Measurements from ENCODE around the gene MISP3. TPM values are rescaled to one million over a fixed set of nuclear protein-coding genes. Genes with fewer than 3 reads are reported as not detected.

The MISP3 gene
- polyA plus RNA-seq, 1 donor from 2014 or later = 8.2 TPM

DNA sequence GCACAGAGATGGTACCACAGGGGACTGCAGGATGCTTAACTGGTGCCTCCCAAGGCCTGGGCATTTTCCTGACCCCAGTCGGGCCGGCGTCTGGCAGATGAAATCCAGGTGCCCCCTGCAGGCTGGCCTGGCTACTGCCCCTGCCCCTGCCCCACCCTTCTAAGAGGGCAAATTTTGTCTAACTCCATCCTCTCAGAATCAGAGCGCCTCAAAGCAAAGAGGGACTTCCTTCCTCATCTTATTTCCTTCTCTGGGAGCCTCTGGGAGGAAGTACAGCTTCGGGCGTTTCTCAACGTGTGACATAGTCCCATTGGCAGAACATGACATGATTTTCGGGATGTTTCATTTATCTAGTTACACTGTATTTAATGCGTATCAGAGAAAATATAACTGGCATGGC lies 42.3 kb downstream of the MISP3 start:
- Histone ChIP-seq H4K20me1 (ENCODE audit: insufficient read depth) (no peaks in the 10 kb centered on the region), H3K27ac (ENCODE audit: low read length) (no peak overlapping the region), H3K9ac (ENCODE audit: low read length) (no peak overlapping the region)

DNA sequence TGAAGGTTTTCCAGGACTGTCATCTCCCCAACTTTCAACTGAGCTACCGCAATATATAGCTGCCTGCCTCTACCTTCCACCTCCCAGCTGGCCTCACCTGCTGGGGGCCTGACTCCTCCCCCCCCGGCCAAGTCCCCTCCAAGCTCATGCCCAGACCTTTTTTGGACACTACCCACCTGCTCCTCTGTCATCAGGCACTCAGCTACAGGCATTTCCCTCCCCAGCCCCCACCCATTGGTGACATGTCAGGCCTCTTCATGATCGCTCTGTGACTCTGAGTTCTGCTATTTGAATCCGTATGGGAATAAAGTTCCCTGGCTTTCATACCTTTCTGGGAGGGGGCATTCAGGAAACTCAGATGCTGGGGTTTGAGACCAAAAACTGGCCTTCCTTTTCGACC lies 43.2 kb downstream of the MISP3 start:
- no peak overlapping the region for H2AFZ ChIP-seq (ENCODE audit: low read depth, low read length)
- TF ChIP-seq, protein P1, sequence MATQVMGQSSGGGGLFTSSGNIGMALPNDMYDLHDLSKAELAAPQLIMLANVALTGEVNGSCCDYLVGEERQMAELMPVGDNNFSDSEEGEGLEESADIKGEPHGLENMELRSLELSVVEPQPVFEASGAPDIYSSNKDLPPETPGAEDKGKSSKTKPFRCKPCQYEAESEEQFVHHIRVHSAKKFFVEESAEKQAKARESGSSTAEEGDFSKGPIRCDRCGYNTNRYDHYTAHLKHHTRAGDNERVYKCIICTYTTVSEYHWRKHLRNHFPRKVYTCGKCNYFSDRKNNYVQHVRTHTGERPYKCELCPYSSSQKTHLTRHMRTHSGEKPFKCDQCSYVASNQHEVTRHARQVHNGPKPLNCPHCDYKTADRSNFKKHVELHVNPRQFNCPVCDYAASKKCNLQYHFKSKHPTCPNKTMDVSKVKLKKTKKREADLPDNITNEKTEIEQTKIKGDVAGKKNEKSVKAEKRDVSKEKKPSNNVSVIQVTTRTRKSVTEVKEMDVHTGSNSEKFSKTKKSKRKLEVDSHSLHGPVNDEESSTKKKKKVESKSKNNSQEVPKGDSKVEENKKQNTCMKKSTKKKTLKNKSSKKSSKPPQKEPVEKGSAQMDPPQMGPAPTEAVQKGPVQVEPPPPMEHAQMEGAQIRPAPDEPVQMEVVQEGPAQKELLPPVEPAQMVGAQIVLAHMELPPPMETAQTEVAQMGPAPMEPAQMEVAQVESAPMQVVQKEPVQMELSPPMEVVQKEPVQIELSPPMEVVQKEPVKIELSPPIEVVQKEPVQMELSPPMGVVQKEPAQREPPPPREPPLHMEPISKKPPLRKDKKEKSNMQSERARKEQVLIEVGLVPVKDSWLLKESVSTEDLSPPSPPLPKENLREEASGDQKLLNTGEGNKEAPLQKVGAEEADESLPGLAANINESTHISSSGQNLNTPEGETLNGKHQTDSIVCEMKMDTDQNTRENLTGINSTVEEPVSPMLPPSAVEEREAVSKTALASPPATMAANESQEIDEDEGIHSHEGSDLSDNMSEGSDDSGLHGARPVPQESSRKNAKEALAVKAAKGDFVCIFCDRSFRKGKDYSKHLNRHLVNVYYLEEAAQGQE (IDR thresholded peaks at IDR 0.05; ENCODE audit: borderline replicate concordance) = no peak
- TF ChIP-seq RAD21 (conservative IDR thresholded peaks at IDR 0.05) (no peak), EZH2 (IDR thresholded peaks at IDR 0.05; ENCODE audit: borderline replicate concordance, insufficient read depth, low read length, poor library complexity, severe bottlenecking) (no peak), TAF1 (IDR thresholded peaks at IDR 0.05; ENCODE audit: low read depth) (no peak), POLR2AphosphoS5 (IDR thresholded peaks at IDR 0.05) (no peak), MXI1 (conservative IDR thresholded peaks at IDR 0.05; ENCODE audit: poor library complexity, severe bottlenecking) (no peak), SMC3 (conservative IDR thresholded peaks at IDR 0.05; ENCODE audit: poor library complexity) (no peak), EP300 (conservative IDR thresholded peaks at IDR 0.05; ENCODE audit: poor library complexity, severe bottlenecking) (no peak)
- TF ChIP-seq, protein P2, sequence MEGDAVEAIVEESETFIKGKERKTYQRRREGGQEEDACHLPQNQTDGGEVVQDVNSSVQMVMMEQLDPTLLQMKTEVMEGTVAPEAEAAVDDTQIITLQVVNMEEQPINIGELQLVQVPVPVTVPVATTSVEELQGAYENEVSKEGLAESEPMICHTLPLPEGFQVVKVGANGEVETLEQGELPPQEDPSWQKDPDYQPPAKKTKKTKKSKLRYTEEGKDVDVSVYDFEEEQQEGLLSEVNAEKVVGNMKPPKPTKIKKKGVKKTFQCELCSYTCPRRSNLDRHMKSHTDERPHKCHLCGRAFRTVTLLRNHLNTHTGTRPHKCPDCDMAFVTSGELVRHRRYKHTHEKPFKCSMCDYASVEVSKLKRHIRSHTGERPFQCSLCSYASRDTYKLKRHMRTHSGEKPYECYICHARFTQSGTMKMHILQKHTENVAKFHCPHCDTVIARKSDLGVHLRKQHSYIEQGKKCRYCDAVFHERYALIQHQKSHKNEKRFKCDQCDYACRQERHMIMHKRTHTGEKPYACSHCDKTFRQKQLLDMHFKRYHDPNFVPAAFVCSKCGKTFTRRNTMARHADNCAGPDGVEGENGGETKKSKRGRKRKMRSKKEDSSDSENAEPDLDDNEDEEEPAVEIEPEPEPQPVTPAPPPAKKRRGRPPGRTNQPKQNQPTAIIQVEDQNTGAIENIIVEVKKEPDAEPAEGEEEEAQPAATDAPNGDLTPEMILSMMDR (IDR thresholded peaks at IDR 0.05; ENCODE audit: poor library complexity, severe bottlenecking) = no peak
- H3K79me2 ChIP-seq (replicated peaks; ENCODE audit: insufficient read depth, low read length) = peaks cover 29% of the 10 kb centered on the region
- H3K9me3 ChIP-seq (ENCODE audit: low read length) = no peaks in the 10 kb centered on the region
- H3K9ac ChIP-seq (ENCODE audit: low read length) = no peak overlapping the region
- H3K27ac ChIP-seq (ENCODE audit: low read length) = no peak overlapping the region
- no peaks in the 10 kb centered on the region for H3F3A ChIP-seq (ENCODE audit: insufficient read depth, low read length, poor library complexity, severe bottlenecking)
- no peaks in the 10 kb centered on the region for H3K36me3 ChIP-seq (ENCODE audit: insufficient read depth, low read length)
- H3K4me3 ChIP-seq (ENCODE audit: low read length) = peak overlapping the region; percentile 81
- H3K9me2 ChIP-seq (ENCODE audit: insufficient read depth, low read length) = no peaks in the 10 kb centered on the region
- no peaks in the 10 kb centered on the region for H3K27me3 ChIP-seq (ENCODE audit: insufficient read depth, low read depth, low read length)
- peak overlapping the region; percentile 91 for H3K4me2 ChIP-seq (ENCODE audit: low read length)
- no peaks in the 10 kb centered on the region for H4K20me1 ChIP-seq (ENCODE audit: insufficient read depth)

More for the DNA sequence above, 42.3 kb downstream of the MISP3 start:
- H3K79me2 ChIP-seq (replicated peaks; ENCODE audit: insufficient read depth, low read length) = peaks cover 29% of the 10 kb centered on the region
- TF ChIP-seq SMC3 (conservative IDR thresholded peaks at IDR 0.05; ENCODE audit: poor library complexity) (no peak), RAD21 (conservative IDR thresholded peaks at IDR 0.05) (no peak), TAF1 (IDR thresholded peaks at IDR 0.05; ENCODE audit: low read depth) (no peak), MXI1 (conservative IDR thresholded peaks at IDR 0.05; ENCODE audit: poor library complexity, severe bottlenecking) (no peak), POLR2AphosphoS5 (IDR thresholded peaks at IDR 0.05) (no peak), EP300 (conservative IDR thresholded peaks at IDR 0.05; ENCODE audit: poor library complexity, severe bottlenecking) (no peak), EZH2 (IDR thresholded peaks at IDR 0.05; ENCODE audit: borderline replicate concordance, insufficient read depth, low read length, poor library complexity, severe bottlenecking) (no peak)
- TF ChIP-seq, protein P2 (IDR thresholded peaks at IDR 0.05; ENCODE audit: poor library complexity, severe bottlenecking) = no peak
- TF ChIP-seq, protein P1 (IDR thresholded peaks at IDR 0.05; ENCODE audit: borderline replicate concordance) = no peak
- no peak overlapping the region for H3K4me3 ChIP-seq (ENCODE audit: low read length)
- no peak overlapping the region for H2AFZ ChIP-seq (ENCODE audit: low read depth, low read length)
- no peaks in the 10 kb centered on the region for H3K9me3 ChIP-seq (ENCODE audit: low read length)
- no peaks in the 10 kb centered on the region for H3F3A ChIP-seq (ENCODE audit: insufficient read depth, low read length, poor library complexity, severe bottlenecking)
- H3K9me2 ChIP-seq (ENCODE audit: insufficient read depth, low read length) = no peaks in the 10 kb centered on the region
- H3K36me3 ChIP-seq (ENCODE audit: insufficient read depth, low read length) = no peaks in the 10 kb centered on the region
- H3K27me3 ChIP-seq (ENCODE audit: insufficient read depth, low read depth, low read length) = no peaks in the 10 kb centered on the region
- H3K4me2 ChIP-seq (ENCODE audit: low read length) = no peak overlapping the region

Data from neural cell (in vitro differentiated cells).